HEK293 (cell line): ENCODE measurements around the gene TMEM202.

Experiments
- CTCF ChIA-PET: fragments of 350-600 bp; formaldehyde crosslinking; extraction: SDS; loops from one replicate; lab custom pipeline; 2021; ENCODE audit warnings: antibody characterized with exemption; lab: Yijun Ruan, JAX
- POLR2A ChIA-PET: fragments of 300-600 bp; formaldehyde crosslinking; extraction: SDS; loops from one replicate; lab custom pipeline; 2020; ENCODE audit warnings: antibody characterized with exemption, inconsistent platforms; lab: Yijun Ruan, JAX
- H3K27ac ChIP-seq: fragments of 200-500 bp; sonication (Bioruptor generic); 2 replicates; pipeline ENCODE4 v1.5.1; 2014; ENCODE audit warnings: low read depth, low read length, control low read depth, inconsistent platforms; ENCODE audit errors: extremely low read depth
- H3K36me3 ChIP-seq, 2 experiments: fragments of 200-500 bp in 1 of 2; sonication (Bioruptor generic) in 1 of 2; 1 replicate in 1 of 2; 2 replicates in 1 of 2; pipeline ENCODE4 v1.5.1; 2014 to 2017; ENCODE audit warnings: inconsistent platforms in 2 of 2, low read length in 2 of 2; ENCODE audit not compliant: control insufficient read depth in 2 of 2, insufficient read depth in 1 of 2
- H3K4me1 ChIP-seq: fragments of 200-500 bp; sonication (Bioruptor generic); 2 replicates; pipeline ENCODE4 v1.5.1; 2014; ENCODE audit warnings: mild to moderate bottlenecking, low read length, inconsistent platforms; ENCODE audit not compliant: control insufficient read depth, insufficient read depth
- H3K4me3 ChIP-seq: 2 replicates; pipeline ENCODE4 v1.5.1; 2011; ENCODE audit warnings: low read depth, mild to moderate bottlenecking, control low read depth, low read length, moderate library complexity
- H3K9me3 ChIP-seq: fragments of 200-500 bp; sonication (Bioruptor generic); 2 replicates; pipeline ENCODE4 v1.5.1; 2014; ENCODE audit warnings: low read depth, low read length, inconsistent platforms; ENCODE audit not compliant: control insufficient read depth, insufficient read depth
- GFI1B ChIP-seq: fragments of 450-650 bp; formaldehyde crosslinking; IDR thresholded peaks from 2 replicates; pipeline ENCODE4 v1.5.1; 2016; ENCODE audit warnings: missing biosample characterization, missing genetic modification characterization
- HIC1 ChIP-seq: fragments of 450-650 bp; formaldehyde crosslinking; IDR thresholded peaks from 2 replicates; pipeline ENCODE4 v1.5.1; 2016; ENCODE audit warnings: missing biosample characterization, missing genetic modification characterization
- KLF16 ChIP-seq: fragments of 450-650 bp; formaldehyde crosslinking; IDR thresholded peaks from 2 replicates; pipeline ENCODE4 v1.5.1; 2017; ENCODE audit warnings: missing biosample characterization, missing genetic modification characterization
- KLF7 ChIP-seq: fragments of 450-650 bp; formaldehyde crosslinking; IDR thresholded peaks from 2 replicates; pipeline ENCODE4 v1.5.1; 2016; ENCODE audit warnings: missing biosample characterization, missing genetic modification characterization, borderline replicate concordance
- KLF8 ChIP-seq: fragments of 450-650 bp; formaldehyde crosslinking; IDR thresholded peaks from 2 replicates; pipeline ENCODE4 v1.5.1; 2016; ENCODE audit warnings: missing biosample characterization, missing genetic modification characterization
- RBAK ChIP-seq: fragments of 450-650 bp; formaldehyde crosslinking; IDR thresholded peaks from 2 replicates; pipeline ENCODE4 v1.5.1; 2016; ENCODE audit warnings: missing biosample characterization, missing genetic modification characterization
- SETDB1 ChIP-seq: IDR thresholded peaks from one replicate; pipeline ENCODE4 v1.6.1; 2017; ENCODE audit warnings: mild to moderate bottlenecking, low read length, moderate library complexity, mixed read lengths; ENCODE audit not compliant: insufficient read length
- TCF7L2 ChIP-seq: IDR thresholded peaks from 2 replicates; pipeline ENCODE4 v1.6.1; 2011; ENCODE audit warnings: low read depth, mild to moderate bottlenecking, inconsistent platforms, low read length, moderate library complexity, borderline replicate concordance
- TRIM28 ChIP-seq: IDR thresholded peaks from 2 replicates; pipeline ENCODE4 v1.6.1; 2011; ENCODE audit warnings: low read length, control low read depth, borderline replicate concordance
- ZBTB21 ChIP-seq: fragments of 450-650 bp; formaldehyde crosslinking; IDR thresholded peaks from 2 replicates; pipeline ENCODE4 v1.5.1; 2017; ENCODE audit warnings: missing biosample characterization, missing genetic modification characterization
- ZBTB26 ChIP-seq: fragments of 450-650 bp; formaldehyde crosslinking; optimal IDR thresholded peaks from 2 replicates; pipeline ENCODE3; 2016; ENCODE audit warnings: missing biosample characterization, mild to moderate bottlenecking, missing genetic modification characterization
- ZBTB6 ChIP-seq: fragments of 450-650 bp; formaldehyde crosslinking; IDR thresholded peaks from 2 replicates; pipeline ENCODE4 v1.5.1; 2017; ENCODE audit warnings: missing biosample characterization, missing genetic modification characterization
- ZBTB7A ChIP-seq: fragments of 450-650 bp; formaldehyde crosslinking; IDR thresholded peaks from 2 replicates; pipeline ENCODE4 v1.5.1; 2016; ENCODE audit warnings: low read depth, missing biosample characterization, missing genetic modification characterization
- ZBTB8A ChIP-seq: fragments of 450-650 bp; formaldehyde crosslinking; IDR thresholded peaks from 2 replicates; pipeline ENCODE4 v1.5.1; 2016; ENCODE audit warnings: missing biosample characterization, missing genetic modification characterization
- ZFP37 ChIP-seq: fragments of 450-650 bp; formaldehyde crosslinking; IDR thresholded peaks from 2 replicates; pipeline ENCODE4 v1.5.1; 2016; ENCODE audit warnings: missing biosample characterization, missing genetic modification characterization
- ZFP41 ChIP-seq: fragments of 450-650 bp; formaldehyde crosslinking; IDR thresholded peaks from 2 replicates; pipeline ENCODE4 v1.5.1; 2016; ENCODE audit warnings: missing biosample characterization, missing genetic modification characterization, borderline replicate concordance
- ZNF114 ChIP-seq: fragments of 450-650 bp; formaldehyde crosslinking; IDR thresholded peaks from 2 replicates; pipeline ENCODE4 v1.5.0; 2017; ENCODE audit warnings: missing biosample characterization, missing genetic modification characterization
- ZNF211 ChIP-seq: fragments of 450-650 bp; formaldehyde crosslinking; IDR thresholded peaks from 2 replicates; pipeline ENCODE4 v1.5.1; 2016; ENCODE audit warnings: low read depth, missing biosample characterization, missing genetic modification characterization
- ZNF214 ChIP-seq: fragments of 450-650 bp; formaldehyde crosslinking; IDR thresholded peaks from 2 replicates; pipeline ENCODE4 v1.5.1; 2017; ENCODE audit warnings: missing biosample characterization, mild to moderate bottlenecking, missing genetic modification characterization, borderline replicate concordance
- ZNF24 ChIP-seq: fragments of 450-650 bp; formaldehyde crosslinking; IDR thresholded peaks from 2 replicates; pipeline ENCODE4 v1.5.1; 2016; ENCODE audit warnings: missing biosample characterization, missing genetic modification characterization
- ZNF248 ChIP-seq: fragments of 450-650 bp; formaldehyde crosslinking; IDR thresholded peaks from 2 replicates; pipeline ENCODE4 v1.5.1; 2017; ENCODE audit warnings: missing biosample characterization, missing genetic modification characterization
- ZNF302 ChIP-seq: fragments of 450-650 bp; formaldehyde crosslinking; IDR thresholded peaks from 2 replicates; pipeline ENCODE4 v1.5.1; 2016; ENCODE audit warnings: missing biosample characterization, missing genetic modification characterization, low read depth
- ZNF341 ChIP-seq: fragments of 450-650 bp; formaldehyde crosslinking; IDR thresholded peaks from 2 replicates; pipeline ENCODE4; 2016; ENCODE audit warnings: low read depth, missing biosample characterization, missing genetic modification characterization
- ZNF561 ChIP-seq: fragments of 450-650 bp; IDR thresholded peaks from 2 replicates; pipeline ENCODE4 v1.5.1; 2018; ENCODE audit warnings: missing biosample characterization, missing genetic modification characterization, borderline replicate concordance
- ZNF571 ChIP-seq: fragments of 450-650 bp; formaldehyde crosslinking; IDR thresholded peaks from 2 replicates; pipeline ENCODE4 v1.5.0; 2017; ENCODE audit warnings: missing biosample characterization, missing genetic modification characterization
- ZNF580 ChIP-seq: fragments of 450-650 bp; formaldehyde crosslinking; IDR thresholded peaks from 2 replicates; pipeline ENCODE4 v1.5.1; 2016; ENCODE audit warnings: missing biosample characterization, missing genetic modification characterization
- ZNF621 ChIP-seq: fragments of 450-650 bp; formaldehyde crosslinking; IDR thresholded peaks from 2 replicates; pipeline ENCODE4 v1.5.1; 2017; ENCODE audit warnings: missing biosample characterization, missing genetic modification characterization
- ZNF629 ChIP-seq: fragments of 450-650 bp; formaldehyde crosslinking; IDR thresholded peaks from 2 replicates; pipeline ENCODE4 v1.5.1; 2017; ENCODE audit warnings: missing biosample characterization, missing genetic modification characterization
- ZNF664 ChIP-seq: fragments of 450-650 bp; formaldehyde crosslinking; IDR thresholded peaks from 2 replicates; pipeline ENCODE4 v1.5.1; 2016; ENCODE audit warnings: missing biosample characterization, missing genetic modification characterization
- ZNF837 ChIP-seq: fragments of 450-650 bp; formaldehyde crosslinking; IDR thresholded peaks from 2 replicates; pipeline ENCODE4 v1.5.1; 2016; ENCODE audit warnings: missing biosample characterization, missing genetic modification characterization
- ZNF843 ChIP-seq: fragments of 450-650 bp; formaldehyde crosslinking; IDR thresholded peaks from 2 replicates; pipeline ENCODE4 v1.5.1; 2016; ENCODE audit warnings: missing biosample characterization, missing genetic modification characterization

TMEM202 gene

GRCh38 chr15:72404841-72405240 is 6.7 kb downstream of the TMEM202 start:
- no peak overlapping the region for H3K27ac ChIP-seq
- H3K9me3 ChIP-seq = no peaks in the 10 kb centered on the region
- POLR2A ChIA-PET = interaction anchor here (1.4 kb wide), 1 partner anchor 30 kb away, joined by 5 read pairs; the partner anchor contains the start of gene HEXA
- no peak overlapping the region for H3K4me3 ChIP-seq
- CTCF ChIA-PET = interaction anchor here (0.6 to 1.1 kb wide), 6 partner anchors 12 to 1014 kb away, joined by 3 to 4 read pairs (median 3); no protein-coding TSS in a partner anchor
- H3K4me1 ChIP-seq = peaks cover 2% of the 10 kb centered on the region; the same call in 1 of the 2 replicates
- H3K36me3 ChIP-seq = no peaks in the 10 kb centered on the region
- no peak for TF ChIP-seq ZNF621 (tag by site-specific recombination)
- no peak for TF ChIP-seq KLF16
- TF ChIP-seq ZNF580 (tag by site-specific recombination) = no peak
- TF ChIP-seq TRIM28 = no peak
- TF ChIP-seq ZNF211 = no peak
- no peak for TF ChIP-seq ZNF561 (tag by site-specific recombination)
- TF ChIP-seq ZBTB6 (tag by site-specific recombination) = no peak
- no peak for TF ChIP-seq ZNF24 (tag by site-specific recombination)
- no peak for TF ChIP-seq ZNF837 (tag by site-specific recombination)
- TF ChIP-seq ZFP41 (tag by site-specific recombination) = no peak
- TF ChIP-seq KLF8 (tag by site-specific recombination) = no peak
- no peak for TF ChIP-seq ZNF302 (tag by site-specific recombination)
- TF ChIP-seq ZBTB21 (tag by site-specific recombination) = no peak
- no peak for TF ChIP-seq SETDB1
- no peak for TF ChIP-seq KLF7
- no peak for TF ChIP-seq ZNF843
- no peak for TF ChIP-seq HIC1 (tag by site-specific recombination)
- no peak for TF ChIP-seq ZNF248 (tag by site-specific recombination)

GRCh38 chr15:72406936-72407335 is 8.8 kb downstream of the TMEM202 start:
- CTCF ChIA-PET = no interaction called here
- H3K4me3 ChIP-seq = no peak overlapping the region
- POLR2A ChIA-PET = no interaction called here
- peaks cover 2% of the 10 kb centered on the region; the same call in 1 of the 2 replicates for H3K4me1 ChIP-seq
- TF ChIP-seq ZBTB26 = no peak
- TF ChIP-seq GFI1B (tag by site-specific recombination) = no peak
- no peak for TF ChIP-seq ZNF341 (tag by site-specific recombination)
- TF ChIP-seq ZFP37 (tag by site-specific recombination) = no peak
- TF ChIP-seq ZBTB7A = no peak
- TF ChIP-seq ZNF114 (tag by site-specific recombination) = no peak
- TF ChIP-seq ZNF664 (tag by site-specific recombination) = no peak
- TF ChIP-seq ZBTB8A (tag by site-specific recombination) = no peak
- TF ChIP-seq ZNF214 (tag by site-specific recombination) = no peak
- no peak for TF ChIP-seq ZNF629
- no peak for TF ChIP-seq RBAK (tag by site-specific recombination)
- TF ChIP-seq ZNF571 = no peak
- TF ChIP-seq TCF7L2 = no peak
- no peaks in the 10 kb centered on the region for H3K9me3 ChIP-seq
- H3K36me3 ChIP-seq = no peaks in the 10 kb centered on the region
- no peak overlapping the region for H3K27ac ChIP-seq
